PFSK-1 (cell line): ENCODE data around the gene PSME2.

ENCODE experiments used
- FOXP2 ChIP-seq: optimal IDR thresholded peaks from 2 replicates; pipeline ENCODE3; 2011; ENCODE audit warnings: borderline replicate concordance, control low read depth, inconsistent platforms; ENCODE audit not compliant: insufficient read depth; ENCODE audit errors: extremely low read length, extremely low read depth
- POLR2AphosphoS5 ChIP-seq: IDR thresholded peaks from 2 replicates; pipeline ENCODE4 v1.6.1; 2012; ENCODE audit warnings: low read depth, mild to moderate bottlenecking, control low read depth, low read length, moderate library complexity
- TF ChIP-seq, protein P1 (sequence below), 2 experiments: IDR thresholded peaks; 2 replicates each; pipeline versions ENCODE4 v1.6.1 to v1.8.0; 2011 to 2012; ENCODE audit warnings: low read depth in 2 of 2, low read length in 2 of 2, control low read depth in 1 of 2, inconsistent platforms in 1 of 2, mild to moderate bottlenecking in 1 of 2, moderate library complexity in 1 of 2; ENCODE audit not compliant: insufficient read depth in 1 of 2

DNA sequence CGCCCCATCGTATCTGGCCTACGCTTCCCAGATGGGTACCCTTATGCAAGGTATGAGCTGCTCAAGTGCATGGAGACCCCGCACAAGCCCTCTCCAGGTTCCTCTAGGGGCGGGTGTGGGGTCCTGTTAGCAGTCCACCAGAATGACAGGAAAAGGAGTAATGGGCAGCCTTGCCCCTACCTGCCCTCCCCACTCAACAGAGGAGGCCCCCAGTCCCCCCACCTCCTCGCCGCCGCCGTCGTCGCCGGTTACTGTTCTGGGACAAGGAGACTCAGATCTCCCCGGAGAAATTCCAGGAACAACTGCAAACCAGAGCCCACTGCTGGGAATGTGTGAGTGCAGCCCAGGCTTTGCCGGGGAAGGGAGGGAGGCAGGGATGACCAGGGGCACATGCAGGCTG lies 31.5 kb upstream of the PSME2 start:
- TF ChIP-seq, protein P1, sequence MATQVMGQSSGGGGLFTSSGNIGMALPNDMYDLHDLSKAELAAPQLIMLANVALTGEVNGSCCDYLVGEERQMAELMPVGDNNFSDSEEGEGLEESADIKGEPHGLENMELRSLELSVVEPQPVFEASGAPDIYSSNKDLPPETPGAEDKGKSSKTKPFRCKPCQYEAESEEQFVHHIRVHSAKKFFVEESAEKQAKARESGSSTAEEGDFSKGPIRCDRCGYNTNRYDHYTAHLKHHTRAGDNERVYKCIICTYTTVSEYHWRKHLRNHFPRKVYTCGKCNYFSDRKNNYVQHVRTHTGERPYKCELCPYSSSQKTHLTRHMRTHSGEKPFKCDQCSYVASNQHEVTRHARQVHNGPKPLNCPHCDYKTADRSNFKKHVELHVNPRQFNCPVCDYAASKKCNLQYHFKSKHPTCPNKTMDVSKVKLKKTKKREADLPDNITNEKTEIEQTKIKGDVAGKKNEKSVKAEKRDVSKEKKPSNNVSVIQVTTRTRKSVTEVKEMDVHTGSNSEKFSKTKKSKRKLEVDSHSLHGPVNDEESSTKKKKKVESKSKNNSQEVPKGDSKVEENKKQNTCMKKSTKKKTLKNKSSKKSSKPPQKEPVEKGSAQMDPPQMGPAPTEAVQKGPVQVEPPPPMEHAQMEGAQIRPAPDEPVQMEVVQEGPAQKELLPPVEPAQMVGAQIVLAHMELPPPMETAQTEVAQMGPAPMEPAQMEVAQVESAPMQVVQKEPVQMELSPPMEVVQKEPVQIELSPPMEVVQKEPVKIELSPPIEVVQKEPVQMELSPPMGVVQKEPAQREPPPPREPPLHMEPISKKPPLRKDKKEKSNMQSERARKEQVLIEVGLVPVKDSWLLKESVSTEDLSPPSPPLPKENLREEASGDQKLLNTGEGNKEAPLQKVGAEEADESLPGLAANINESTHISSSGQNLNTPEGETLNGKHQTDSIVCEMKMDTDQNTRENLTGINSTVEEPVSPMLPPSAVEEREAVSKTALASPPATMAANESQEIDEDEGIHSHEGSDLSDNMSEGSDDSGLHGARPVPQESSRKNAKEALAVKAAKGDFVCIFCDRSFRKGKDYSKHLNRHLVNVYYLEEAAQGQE (IDR thresholded peaks at IDR 0.05; ENCODE audit: insufficient read depth in 1 of 2, low read depth in 2 of 2, low read length in 2 of 2): no peak
- TF ChIP-seq FOXP2 (no peak), POLR2AphosphoS5 (no peak)
